Esophagus (tissue), 2 donors: Measurements from ENCODE around the gene C14orf180. TPM values are rescaled to one million over a fixed set of nuclear protein-coding genes. Genes with fewer than 3 reads are reported as not detected.

Experiments used
- H3K27ac ChIP-seq, 2 donors: one replicate each; pipeline ENCODE4 v1.5.1; 2013; ENCODE audit warnings: low read depth in 2 of 2, mild to moderate bottlenecking in 2 of 2, inconsistent platforms in 1 of 2, low read length in 1 of 2, moderate library complexity in 1 of 2
- H3K27me3 ChIP-seq, 2 donors: one replicate each; pipeline ENCODE4 v1.6.1; 2013; ENCODE audit warnings: low read length in 2 of 2, control low read depth in 1 of 2, mild to moderate bottlenecking in 1 of 2; ENCODE audit not compliant: insufficient read depth in 2 of 2, control insufficient read depth in 1 of 2
- H3K36me3 ChIP-seq, 2 donors: one replicate each; pipeline ENCODE4 v1.6.1; 2013; ENCODE audit warnings: low read length in 1 of 2; ENCODE audit not compliant: control insufficient read depth in 2 of 2, insufficient read depth in 2 of 2
- H3K4me1 ChIP-seq, 2 donors: one replicate each; pipeline ENCODE4 v1.6.1; 2013; ENCODE audit warnings: low read length in 1 of 2; ENCODE audit not compliant: control insufficient read depth in 2 of 2, insufficient read depth in 2 of 2
- H3K4me3 ChIP-seq, 2 donors: one replicate each; pipeline ENCODE4 v1.5.1; 2013; ENCODE audit warnings: low read length in 2 of 2, mild to moderate bottlenecking in 2 of 2, low read depth in 1 of 2, moderate library complexity in 1 of 2
- H3K9me3 ChIP-seq, 2 donors: one replicate each; pipeline ENCODE4 v1.6.1; 2013; ENCODE audit warnings: mild to moderate bottlenecking in 2 of 2, low read depth in 1 of 2, low read length in 1 of 2, moderate library complexity in 1 of 2; ENCODE audit not compliant: control insufficient read depth in 2 of 2, insufficient read depth in 1 of 2
- WGBS, 2 donors: extraction: QIAGEN DNeasy Blood & Tissue Kit; methylation state at CpG; one replicate each; pipeline ENCODE4 v1.1.7; 2013; 5-methylcytosine and 5-hydroxymethylcytosine counted together
- polyA plus RNA-seq, 2 donors: library from polyadenylated mRNA; stranded (reverse); fragments of 200-250 nt; gene quantifications; one replicate each; pipeline ENCODE4 v1.2.3, GENCODE V29; 2013
- donor health status: healthy with polysubstance abuse.
- donor health status: Bipolar disorder and iron deficiency.

The C14orf180 gene
- polyA plus RNA-seq = under 1 TPM in 1 of 2 donors, not detected in 1; 0.06 TPM

GRCh38 chr14:104579507-104579906 is at the start of gene C14orf180:
Gene C14orf180 (plus strand): TSS chr14:104579764. CDS start chr14:104586431, 6,667 bp downstream.
- no peaks in the 10 kb centered on the region for H3K9me3 ChIP-seq
- no peaks in the 10 kb centered on the region for H3K27me3 ChIP-seq
- no peaks in the 10 kb centered on the region for H3K36me3 ChIP-seq
- H3K27ac ChIP-seq = no peak within 1 kb of the TSS
- WGBS, 2 donors = 33 to 34% methylated on average over 17 of the region's 17 CpGs
- no peaks in the 10 kb centered on the region for H3K4me1 ChIP-seq
- H3K4me3 ChIP-seq = no peak within 1 kb of the TSS

- Histone ChIP-seq H3K36me3 (no peaks in the 10 kb centered on the region), H3K4me1 (no peaks in the 10 kb centered on the region), H3K27me3 (no peaks in the 10 kb centered on the region), H3K4me3 (no peak overlapping the region), H3K27ac (no peak overlapping the region), H3K9me3 (peaks cover 4 to 7% of the 10 kb centered on the region in 2 donors)
- WGBS, 2 donors = 72 to 90% methylated on average over 10 of the region's 10 CpGs
Observed at GRCh38 chr14:104530646-104531045, 48.9 kb upstream of the C14orf180 start.

DNA sequence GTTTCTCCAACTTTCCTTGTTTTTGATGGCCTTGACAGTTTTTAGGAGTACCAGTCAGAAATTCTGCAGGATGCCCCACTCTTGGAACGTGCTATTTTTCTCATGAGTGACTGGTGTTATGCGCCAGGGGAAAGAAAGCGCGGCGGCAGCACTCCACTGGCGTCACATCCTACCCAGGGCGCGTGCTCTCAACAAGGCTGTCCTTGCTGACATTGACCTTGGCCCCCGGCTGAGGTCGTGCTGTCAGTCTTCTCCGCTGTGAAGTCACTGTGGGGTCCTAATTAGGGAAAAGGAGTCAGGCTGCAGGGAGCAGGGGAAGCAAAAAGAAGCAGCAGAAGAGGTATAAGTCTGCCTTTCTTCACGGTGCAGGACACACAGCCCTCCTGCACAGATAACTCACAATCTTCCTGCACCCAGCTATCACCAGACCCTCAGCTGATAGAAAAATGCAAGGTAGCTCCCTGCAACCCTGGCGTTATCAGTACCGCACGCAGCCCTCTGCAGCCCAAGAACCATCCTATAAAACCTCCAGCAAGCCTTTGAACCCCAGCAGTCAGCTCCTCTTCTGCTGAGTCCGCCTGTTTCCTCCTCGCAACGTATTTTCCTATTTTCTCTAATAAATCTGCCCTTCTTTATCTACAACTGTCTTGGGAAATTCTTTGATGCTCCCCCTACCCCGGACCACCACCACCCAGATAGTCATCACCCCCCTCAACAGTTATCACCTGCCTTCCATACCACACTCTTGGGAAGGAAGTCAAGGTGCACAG is 48.0 kb upstream of the C14orf180 start:
- H3K36me3 ChIP-seq = no peaks in the 10 kb centered on the region
- no peak overlapping the region for H3K4me3 ChIP-seq
- H3K9me3 ChIP-seq = peaks cover 4 to 7% of the 10 kb centered on the region in 2 donors
- H3K27ac ChIP-seq = no peak overlapping the region
- 72 to 77% methylated on average over 19 of the region's 19 CpGs for WGBS, 2 donors
- no peaks in the 10 kb centered on the region for H3K27me3 ChIP-seq
- H3K4me1 ChIP-seq = no peaks in the 10 kb centered on the region

DNA sequence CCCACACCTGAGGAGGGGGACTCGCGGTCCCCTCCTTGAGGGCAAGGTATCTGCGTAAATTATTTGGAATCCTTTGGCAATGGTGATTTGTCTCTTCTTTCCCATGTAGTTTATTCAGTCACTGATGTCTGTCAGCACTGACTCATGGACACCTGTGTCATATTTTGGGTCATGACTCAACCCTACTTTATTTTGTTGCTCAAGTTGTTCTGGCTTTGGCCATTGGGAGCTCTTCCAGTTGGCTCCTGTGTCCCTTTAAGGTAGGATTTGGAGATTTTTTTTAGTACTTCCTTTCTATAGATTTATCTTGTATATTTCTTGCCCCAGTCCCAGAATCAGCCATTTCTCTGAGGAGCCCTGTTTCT is 47.4 kb upstream of the C14orf180 start:
- Histone ChIP-seq H3K36me3 (no peaks in the 10 kb centered on the region), H3K4me3 (no peak overlapping the region), H3K27me3 (no peaks in the 10 kb centered on the region), H3K9me3 (peaks cover 4 to 7% of the 10 kb centered on the region in 2 donors), H3K4me1 (no peaks in the 10 kb centered on the region), H3K27ac (no peak overlapping the region)
- 57 to 66% methylated on average over 3 of the region's 3 CpGs for WGBS, 2 donors

GRCh38 chr14:104534036-104534435 is 45.5 kb upstream of the C14orf180 start:
- peaks cover 0 to 2% of the 10 kb centered on the region in 2 donors for H3K9me3 ChIP-seq
- 47 to 51% methylated on average over 3 of the region's 3 CpGs for WGBS, 2 donors

DNA sequence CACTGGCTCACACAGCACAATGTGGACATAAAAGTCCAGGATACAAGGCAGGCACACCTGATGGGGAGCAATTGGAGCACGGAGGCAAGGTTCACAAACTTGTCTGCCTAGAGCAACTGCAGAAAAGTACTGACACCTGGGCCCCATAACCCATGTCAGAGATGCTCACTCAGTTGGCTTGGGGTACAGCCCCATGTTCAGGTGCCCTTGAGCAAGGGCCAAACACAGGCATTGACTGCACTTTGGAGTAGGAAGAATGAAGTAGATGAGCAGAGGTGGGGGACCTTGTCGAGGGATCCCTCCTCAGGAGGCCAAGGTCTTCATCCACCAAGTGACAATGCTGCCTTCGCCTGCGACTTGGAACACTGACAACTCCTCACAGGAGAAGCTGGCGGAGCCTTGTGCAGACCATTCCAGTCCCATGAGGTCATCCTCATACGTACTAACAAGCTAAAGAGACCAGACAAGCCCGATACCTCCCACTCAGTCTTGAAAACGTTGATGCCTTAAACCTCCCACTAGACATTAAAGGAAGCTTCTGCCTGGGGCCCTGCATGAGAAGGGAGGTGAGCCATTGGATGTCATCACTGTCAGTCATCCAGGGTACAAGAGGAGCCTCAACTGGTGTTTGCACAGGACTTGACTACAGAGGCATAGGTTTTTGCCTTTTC is 42.5 kb upstream of the C14orf180 start:
- Histone ChIP-seq H3K27ac (no peak overlapping the region), H3K27me3 (no peaks in the 10 kb centered on the region)
- 33 to 50% methylated on average over 8 of the region's 8 CpGs for WGBS, 2 donors

More at GRCh38 chr14:104534036-104534435, 45.5 kb upstream of the C14orf180 start:
- no peaks in the 10 kb centered on the region for H3K27me3 ChIP-seq
- peaks cover 0 to 2% of the 10 kb centered on the region in 2 donors for H3K4me1 ChIP-seq
- H3K36me3 ChIP-seq = no peaks in the 10 kb centered on the region
- H3K27ac ChIP-seq = no peak overlapping the region
- H3K4me3 ChIP-seq = no peak overlapping the region

DNA sequence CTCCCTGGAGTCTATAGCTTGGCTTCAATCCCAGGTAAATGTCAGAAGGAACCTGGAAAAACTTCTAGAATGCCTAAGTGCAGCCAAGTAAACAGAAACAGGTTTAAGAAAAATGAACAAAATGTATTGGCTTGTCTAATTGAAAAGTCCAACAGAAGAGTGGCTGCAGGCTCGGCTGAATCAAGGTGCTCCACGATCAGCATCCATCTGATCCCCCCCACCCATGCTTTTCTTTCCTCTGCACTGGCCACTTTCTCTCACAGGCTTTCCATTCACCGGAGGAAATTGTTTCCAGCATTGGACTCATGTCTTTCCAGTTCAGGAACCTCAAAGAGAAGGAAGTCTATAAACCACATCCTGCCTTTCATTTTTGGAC is 42.0 kb upstream of the C14orf180 start:
- H3K27me3 ChIP-seq = no peaks in the 10 kb centered on the region
- no peak overlapping the region for H3K4me3 ChIP-seq
- peaks cover 0 to 2% of the 10 kb centered on the region in 2 donors for H3K4me1 ChIP-seq
- peaks cover 0 to 2% of the 10 kb centered on the region in 2 donors for H3K9me3 ChIP-seq
- no peak overlapping the region for H3K27ac ChIP-seq
- WGBS, 2 donors = 37 to 45% methylated on average over 3 of the region's 3 CpGs
- H3K36me3 ChIP-seq = no peaks in the 10 kb centered on the region

More for the DNA sequence above, 42.5 kb upstream of the C14orf180 start:
- H3K9me3 ChIP-seq = peaks cover 0 to 2% of the 10 kb centered on the region in 2 donors
- no peak overlapping the region for H3K4me3 ChIP-seq
- H3K36me3 ChIP-seq = no peaks in the 10 kb centered on the region
- H3K4me1 ChIP-seq = peaks cover 0 to 2% of the 10 kb centered on the region in 2 donors

GRCh38 chr14:104541905-104542465 is 37.6 kb upstream of the C14orf180 start:
- Histone ChIP-seq H3K4me3 (no peak overlapping the region), H3K27me3 (no peaks in the 10 kb centered on the region), H3K9me3 (no peaks in the 10 kb centered on the region), H3K27ac (no peak overlapping the region), H3K4me1 (peaks cover 0 to 2% of the 10 kb centered on the region in 2 donors), H3K36me3 (no peaks in the 10 kb centered on the region)
- 77 to 85% methylated on average over 11 of the region's 11 CpGs for WGBS, 2 donors

DNA sequence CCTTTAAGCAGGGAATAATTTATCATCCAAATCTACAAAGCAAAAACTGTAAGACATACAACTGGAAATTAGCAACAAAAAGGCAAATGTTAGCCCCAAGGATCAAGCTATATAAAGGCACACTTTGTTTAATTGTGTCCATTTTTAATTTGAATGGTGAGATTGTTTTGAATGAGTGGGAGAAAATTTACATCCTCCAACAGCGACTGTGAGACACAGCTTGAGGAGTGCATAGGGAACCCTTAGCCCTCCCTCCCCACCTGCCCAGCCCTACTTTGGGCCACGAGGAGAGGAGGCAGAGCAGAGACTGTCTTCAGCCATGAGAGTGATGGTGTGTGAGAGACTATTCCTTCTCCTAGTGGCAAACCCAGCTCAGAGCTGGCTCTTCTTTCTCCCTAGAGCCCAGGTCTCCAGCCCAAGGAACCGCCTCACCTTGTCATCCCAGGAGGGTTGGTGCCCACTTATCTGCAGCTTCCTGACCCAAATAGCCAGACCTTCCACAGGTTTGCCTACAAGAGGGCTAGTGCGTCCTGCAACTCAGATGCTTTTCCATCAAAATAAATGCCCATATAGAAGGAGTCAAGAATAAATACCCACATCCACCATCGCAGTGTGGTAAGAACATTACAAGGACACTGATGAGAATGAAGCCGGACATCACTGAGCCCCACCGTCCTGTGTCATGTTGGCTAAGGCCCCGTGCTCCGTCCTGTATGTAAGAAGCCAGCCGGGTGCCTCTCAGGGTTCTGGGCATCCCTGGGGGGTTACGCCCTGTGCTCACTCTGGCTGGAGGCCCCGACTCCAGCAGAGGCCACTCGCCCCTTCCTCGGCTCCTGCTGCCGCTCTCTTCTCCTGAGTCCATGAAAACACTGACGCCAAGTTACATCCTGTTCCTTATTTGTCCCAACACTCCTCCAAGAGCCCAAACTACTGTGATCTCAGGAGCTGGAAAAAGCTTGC is 36.4 kb upstream of the C14orf180 start:
- 84 to 86% methylated on average over 16 of the region's 16 CpGs for WGBS, 2 donors
- Histone ChIP-seq H3K4me3 (no peak overlapping the region), H3K27ac (no peak overlapping the region), H3K4me1 (no peaks in the 10 kb centered on the region), H3K36me3 (no peaks in the 10 kb centered on the region), H3K9me3 (no peaks in the 10 kb centered on the region), H3K27me3 (no peaks in the 10 kb centered on the region)
